NB4 (cell line): ENCODE data around the gene SUCNR1.
A peak's percentile ranks its signal among the peaks of the same experiment; 100 is the strongest.

ENCODE experiments used
- DNase-seq: peaks from one replicate; pipeline ENCODE4 v3.0.0; 2010; ENCODE audit warnings: low read depth
- H3K4me3 ChIP-seq: one replicate; pipeline ENCODE4 v1.5.1; 2011; ENCODE audit warnings: mild to moderate bottlenecking, low read depth, low read length, moderate library complexity
- CTCF ChIP-seq: IDR thresholded peaks from one replicate; pipeline ENCODE4 v1.5.1; 2012; ENCODE audit warnings: low read depth, low read length
- MAX ChIP-seq: IDR thresholded peaks from 2 replicates; pipeline ENCODE4 v1.6.1; 2011; ENCODE audit warnings: low read depth, low read length
- MYC ChIP-seq: IDR thresholded peaks from 2 replicates; pipeline ENCODE4 v1.6.1; 2011; ENCODE audit warnings: low read depth, low read length
- POLR2A ChIP-seq: IDR thresholded peaks from 2 replicates; pipeline ENCODE4 v1.6.1; 2011; ENCODE audit warnings: mild to moderate bottlenecking; ENCODE audit not compliant: insufficient read length; ENCODE audit errors: extremely low read depth

Gene SUCNR1

GRCh38 chr3:151899996-151900395 lies 26.6 kb downstream of the SUCNR1 start:
- DNase-seq = no peak
- TF ChIP-seq CTCF = no peak
- no peak for TF ChIP-seq MAX
- TF ChIP-seq MYC = no peak
- no peak for TF ChIP-seq POLR2A
- H3K4me3 ChIP-seq = no peak overlapping the region

- TF ChIP-seq MAX (no peak), MYC (no peak), CTCF (no peak), POLR2A (no peak)
- DNase-seq = no peak
- H3K4me3 ChIP-seq = no peak overlapping the region
These were observed 27.0 kb downstream of the SUCNR1 start for GRCh38 chr3:151900460-151900859.

GRCh38 chr3:151900884-151901643 lies 27.6 kb downstream of the SUCNR1 start:
- DNase-seq = peak; percentile 65
- H3K4me3 ChIP-seq = no peak overlapping the region
- TF ChIP-seq CTCF = no peak
- TF ChIP-seq MYC = no peak
- no peak for TF ChIP-seq POLR2A
- no peak for TF ChIP-seq MAX

DNA sequence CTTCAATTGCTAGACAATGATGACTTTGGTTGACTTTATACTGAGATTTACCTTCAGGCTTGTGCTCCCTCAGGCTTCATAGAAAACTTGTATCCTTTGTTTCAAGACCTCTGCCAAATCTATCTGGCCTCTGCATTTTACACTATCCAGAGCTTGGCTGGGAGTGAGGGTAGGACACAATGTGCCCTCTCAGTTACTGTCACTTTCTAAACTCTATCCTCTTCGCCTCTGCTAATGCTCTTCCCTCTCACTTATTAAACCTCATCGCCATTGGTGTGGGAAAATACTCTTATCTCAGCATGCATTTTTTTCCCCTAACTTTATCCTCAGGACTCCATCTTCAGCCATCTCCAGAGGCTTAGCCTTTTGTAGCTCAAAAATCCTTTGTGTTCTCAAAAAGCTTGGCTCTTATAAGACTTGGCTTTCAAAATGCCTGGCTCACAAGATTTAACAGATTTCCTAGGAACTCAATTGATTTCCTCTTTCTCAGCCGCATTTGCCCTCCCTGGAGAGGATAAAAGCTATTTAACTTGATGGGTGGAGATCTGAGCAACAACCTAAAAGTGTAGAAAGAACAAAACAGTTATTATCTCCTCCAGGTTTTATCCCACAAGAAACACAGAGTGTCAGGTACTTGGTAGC lies 28.3 kb downstream of the SUCNR1 start:
- H3K4me3 ChIP-seq = no peak overlapping the region

DNA sequence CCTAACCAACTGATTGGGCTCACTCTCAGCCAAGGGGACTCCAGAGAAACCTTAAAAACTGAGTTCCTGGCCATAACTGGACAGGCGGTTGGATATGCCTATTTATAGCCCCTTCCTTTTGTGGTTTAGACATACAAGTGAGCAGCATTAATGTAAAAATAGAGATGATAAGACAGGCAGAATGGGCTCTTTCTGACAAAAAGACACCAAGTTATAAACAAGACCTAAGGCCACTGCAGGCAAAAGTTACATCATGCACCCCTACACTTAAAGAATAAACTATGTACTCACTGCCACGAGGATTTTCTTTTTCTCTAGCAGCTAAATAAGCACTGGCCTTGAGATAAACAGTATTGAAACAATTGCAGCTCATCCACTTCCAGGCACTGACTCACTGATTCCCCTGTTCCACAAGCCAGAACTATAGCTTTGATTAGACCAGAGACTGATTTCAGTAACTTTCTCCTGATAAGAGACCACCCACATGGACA lies 30.1 kb downstream of the SUCNR1 start:
- H3K4me3 ChIP-seq = peak overlapping the region; percentile 2
- TF ChIP-seq MAX (no peak), MYC (peak; percentile 58; the same call in 1 of the 2 replicates)
- peak; percentile 93 for DNase-seq

More for the DNA sequence above, 28.3 kb downstream of the SUCNR1 start:
- no peak for TF ChIP-seq MYC
- TF ChIP-seq CTCF = no peak
- no peak for TF ChIP-seq POLR2A
- peak; percentile 62 for DNase-seq

GRCh38 chr3:151905647-151906046 lies 32.2 kb downstream of the SUCNR1 start:
- no peak for DNase-seq
- no peak for TF ChIP-seq CTCF
- no peak for TF ChIP-seq MAX
- TF ChIP-seq MYC = no peak
- TF ChIP-seq POLR2A = no peak
- no peak overlapping the region for H3K4me3 ChIP-seq
